Ovary (tissue), 9 donors: ENCODE results near the gene FUT9. TPM values are rescaled to one million over a fixed set of nuclear protein-coding genes. Genes with fewer than 3 reads are reported as not detected.
A peak's percentile ranks its signal among the peaks of the same experiment; 100 is the strongest.

ENCODE experiments used
- DNase-seq, 5 donors: peaks; one replicate each; pipeline ENCODE4 v3.0.0-alpha.2; 2019 to 2020
- H3K27ac ChIP-seq, 2 donors: fragments of 200-600 bp; one replicate each; pipeline versions ENCODE4 v1.5.1 to v1.8.0; 2019 to 2022
- H3K27me3 ChIP-seq: fragments of 200-600 bp; one replicate; pipeline ENCODE4 v1.8.0; 2022
- H3K36me3 ChIP-seq: fragments of 200-600 bp; sonication (generic); one replicate; pipeline ENCODE4 v1.5.1; 2019
- H3K4me1 ChIP-seq: one replicate; pipeline ENCODE4 v1.8.1; 2013; ENCODE audit warnings: mild to moderate bottlenecking, moderate library complexity; ENCODE audit not compliant: insufficient read depth
- H3K4me3 ChIP-seq: fragments of 200-600 bp; sonication (generic); one replicate; pipeline ENCODE4 v1.5.1; 2017
- H3K9me3 ChIP-seq, 2 donors: fragments of 200-600 bp in 1 of 2; sonication (generic) in 1 of 2; one replicate each; pipeline versions ENCODE4 v1.5.1 to v1.8.1; 2013 to 2019; ENCODE audit warnings: mild to moderate bottlenecking in 1 of 2, moderate library complexity in 1 of 2
- CTCF ChIP-seq, 3 donors: fragments of 450-650 bp in 2 of 3; fragments of 200-600 bp in 1 of 3; IDR thresholded peaks; one replicate each; pipeline versions ENCODE4 v1.5.1 to v1.8.0; 2016 to 2022; ENCODE audit warnings: antibody characterized with exemption in 3 of 3, mild to moderate bottlenecking in 1 of 3
- EP300 ChIP-seq: sonication (generic); formaldehyde crosslinking; IDR thresholded peaks from one replicate; pipeline ENCODE4 v1.6.1; 2017; ENCODE audit warnings: antibody characterized with exemption
- POLR2A ChIP-seq: fragments of 450-650 bp; IDR thresholded peaks from one replicate; pipeline ENCODE4 v1.6.1; 2017; ENCODE audit warnings: antibody characterized with exemption, mild to moderate bottlenecking, moderate library complexity
- WGBS, 3 donors: extraction: QIAGEN DNeasy Blood & Tissue Kit in 1 of 3; methylation state at CpG; one replicate each; pipeline versions ENCODE4 v1.1.5 to v1.1.7; 2013 to 2017; 5-methylcytosine and 5-hydroxymethylcytosine counted together
- intact Hi-C, 4 donors: fragments of 100-400 bp; cut with DNase I; formaldehyde crosslinking; loops; one replicate each; pipeline versions ENCODE4 v1.11.0 to v1.15.1; 2022 to 2023
- polyA plus RNA-seq, 2 donors: library from polyadenylated mRNA; stranded (reverse); fragments of 200-250 nt in 1 of 2; fragments of 350-450 nt in 1 of 2; fragmentation: Illumina TruSeq in 1 of 2; extraction: RNeasy Lipid Tissue Mini Kit (QIAGEN cat#74804) in 1 of 2; gene quantifications; one replicate each; pipeline ENCODE4 v1.2.3, GENCODE V29; 2013 to 2014
- total RNA-seq, 7 donors: library from RNA; depleted of rRNA in 2 of 7; stranded (reverse); fragments of >200 nt in 2 of 7; fragmentation: NEBNext Ultra II Directional in 3 of 7; extraction: Animal tissue kit (Norgen Biotek cat#: 25700) in 3 of 7; gene quantifications; one replicate each; pipeline versions ENCODE4 v1.1.0 to v1.2.4, GENCODE V29; 2016 to 2023
- donor health status: DM: no; HTN: no; CAD: no; lungs with moderate emphysema.
- donor health status: DM: no; HTN: no; CAD: no.
- donor health status: Bipolar disorder and iron deficiency.
- donor health status: DM: yes; HTN: yes; CAD: no.
- donor health status: DM: no; HTN: no; CAD: no.
- donor health status: DM: yes; HTN: yes; CAD: no.

The FUT9 gene
- total and polyA plus RNA-seq, 9 donors: under 0.01 to 0.13 (median 0.02) TPM; not detected in 4

GRCh38 chr6:96014846-96015517, 792 bp upstream of the FUT9 start:
- Histone ChIP-seq H3K4me3 (no peak overlapping the region), H3K36me3 (no peaks in the 10 kb centered on the region), H3K27me3 (no peaks in the 10 kb centered on the region), H3K27ac (no peak overlapping the region), H3K9me3 (no peaks in the 10 kb centered on the region), H3K4me1 (peaks cover 8% of the 10 kb centered on the region)
- TF ChIP-seq CTCF (IDR thresholded peaks at IDR 0.05): no peak
- TF ChIP-seq POLR2A: no peak
- no peak for TF ChIP-seq EP300
- WGBS, 3 donors: 13 to 14% (median 13%) methylated on average over 20 of the region's 20 CpGs
- intact Hi-C loops: no loop called here
- DNase-seq: peak in 1 of 5 donors; percentile 6

GRCh38 chr6:96016334-96017069, 728 bp downstream of the FUT9 start:
- intact Hi-C loops: no loop called here
- DNase-seq: peak in 1 of 5 donors; percentile 1
- TF ChIP-seq POLR2A (no peak), EP300 (no peak)
- WGBS, 3 donors: 9 to 12% (median 11%) methylated on average over 18 of the region's 18 CpGs
- Histone ChIP-seq H3K36me3 (no peaks in the 10 kb centered on the region), H3K9me3 (no peaks in the 10 kb centered on the region), H3K27ac (no peak overlapping the region), H3K27me3 (no peaks in the 10 kb centered on the region), H3K4me1 (peaks cover 8% of the 10 kb centered on the region), H3K4me3 (no peak overlapping the region)

- DNase-seq: no peak
- H3K4me1 ChIP-seq: peaks cover 8% of the 10 kb centered on the region
- H3K27ac ChIP-seq: no peak overlapping the region
- no peaks in the 10 kb centered on the region for H3K36me3 ChIP-seq
- WGBS, 3 donors: 71 to 76% (median 73%) methylated on average over 2 of the region's 2 CpGs
- intact Hi-C loops: no loop called here
- H3K9me3 ChIP-seq: no peaks in the 10 kb centered on the region
- H3K4me3 ChIP-seq: no peak overlapping the region
- TF ChIP-seq POLR2A: no peak
- TF ChIP-seq CTCF (IDR thresholded peaks at IDR 0.05): no peak
- TF ChIP-seq EP300: no peak
- no peaks in the 10 kb centered on the region for H3K27me3 ChIP-seq
Observed at GRCh38 chr6:96017070-96017359, 1.2 kb downstream of the FUT9 start.

GRCh38 chr6:96022225-96022624, 6.5 kb downstream of the FUT9 start:
- no peaks in the 10 kb centered on the region for H3K4me1 ChIP-seq
- intact Hi-C loops: loop anchor here in 1 of 4 donors (10.0 kb wide), 1 partner anchor 1337 kb away; no protein-coding TSS in a partner anchor
- H3K27me3 ChIP-seq: no peaks in the 10 kb centered on the region
- no peak overlapping the region for H3K27ac ChIP-seq
- no peak for DNase-seq
- no peaks in the 10 kb centered on the region for H3K9me3 ChIP-seq
- TF ChIP-seq EP300: no peak
- no peak for TF ChIP-seq POLR2A
- no peak for TF ChIP-seq CTCF (IDR thresholded peaks at IDR 0.05)
- H3K4me3 ChIP-seq: no peak overlapping the region
- H3K36me3 ChIP-seq: no peaks in the 10 kb centered on the region

- TF ChIP-seq POLR2A (no peak), CTCF (IDR thresholded peaks at IDR 0.05) (no peak), EP300 (no peak)
- no peaks in the 10 kb centered on the region for H3K36me3 ChIP-seq
- H3K4me3 ChIP-seq: no peak overlapping the region
- H3K27ac ChIP-seq: no peak overlapping the region
- no peaks in the 10 kb centered on the region for H3K4me1 ChIP-seq
- 68 to 72% (median 70%) methylated on average over 7 of the region's 7 CpGs for WGBS, 3 donors
- intact Hi-C loops: no loop called here
- H3K27me3 ChIP-seq: no peaks in the 10 kb centered on the region
- DNase-seq: no peak
- H3K9me3 ChIP-seq: no peaks in the 10 kb centered on the region
Observed at GRCh38 chr6:96032661-96033060, 16.9 kb downstream of the FUT9 start.
